Islet precursor cell (in vitro differentiated cells): ENCODE results near the gene RPL18A.

Experiments used
- DNase-seq: peaks from one replicate; pipeline ENCODE4 v3.0.0-alpha.2; 2018

Gene RPL18A

GRCh38 chr19:17859533-17860330 lies at the start of gene RPL18A:
Gene RPL18A, plus strand, starts transcription at chr19:17859910. Its CDS starts 47 bp downstream, at chr19:17859957.
- peak; percentile 100 for DNase-seq

GRCh38 chr19:17811103-17811502 lies 48.6 kb upstream of the RPL18A start:
- no peak for DNase-seq

- no peak for DNase-seq
These were observed 48.0 kb upstream of the RPL18A start for GRCh38 chr19:17811681-17812080.

GRCh38 chr19:17812099-17812498 lies 47.6 kb upstream of the RPL18A start:
- DNase-seq = no peak

GRCh38 chr19:17817668-17818363 lies 41.9 kb upstream of the RPL18A start:
- DNase-seq = no peak

GRCh38 chr19:17821190-17821589 lies 38.5 kb upstream of the RPL18A start, which contains the start of gene INSL3:
Gene INSL3, minus strand, starts transcription at chr19:17821519. Its CDS starts 13 bp downstream, at chr19:17821506.
- DNase-seq = no peak

- no peak for DNase-seq
These were observed 35.4 kb upstream of the RPL18A start for GRCh38 chr19:17824339-17824738.

- no peak for DNase-seq
These were observed 33.1 kb upstream of the RPL18A start for GRCh38 chr19:17826508-17827056.

GRCh38 chr19:17829855-17830566 lies 29.7 kb upstream of the RPL18A start:
- peak; percentile 94 for DNase-seq

GRCh38 chr19:17830567-17831418 lies 28.9 kb upstream of the RPL18A start:
- peak; percentile 97 for DNase-seq

GRCh38 chr19:17831419-17831888 lies 28.3 kb upstream of the RPL18A start:
- DNase-seq = no peak

- no peak for DNase-seq
These were observed 27.1 kb upstream of the RPL18A start for GRCh38 chr19:17832443-17833208.

GRCh38 chr19:17834350-17835181 lies 25.1 kb upstream of the RPL18A start:
- no peak for DNase-seq

GRCh38 chr19:17835182-17836006 lies 24.3 kb upstream of the RPL18A start:
- DNase-seq = no peak

GRCh38 chr19:17836530-17836929 lies 23.2 kb upstream of the RPL18A start:
- no peak for DNase-seq

GRCh38 chr19:17837972-17838371 lies 21.7 kb upstream of the RPL18A start:
- no peak for DNase-seq

GRCh38 chr19:17840019-17840418 lies 19.7 kb upstream of the RPL18A start:
- no peak for DNase-seq

GRCh38 chr19:17841371-17841809 lies 18.3 kb upstream of the RPL18A start:
- DNase-seq = no peak
